ENCODE results near the gene RAB27A. TPM values are rescaled to one million over a fixed set of nuclear protein-coding genes. Genes with fewer than 3 reads are reported as not detected.

RAB27A gene
- total and polyA plus RNA-seq, 2 of the 8 experiments (the other 6 are each of a cell fraction or from before 2014, with no cell fraction given) = 2.3 to 6.5 TPM

- no peak for TF ChIP-seq BACH1 (IDR thresholded peaks at IDR 0.05; ENCODE audit: low read length)
These were observed 49.4 kb downstream of the RAB27A start (continued) for GRCh38 chr15:55240125-55240760.
